HFFc6 (cell line): ENCODE measurements around the gene TMEM178B. TPM values are rescaled to one million over a fixed set of nuclear protein-coding genes. Genes with fewer than 3 reads are reported as not detected.

Experiments
- DNase-seq: peaks from one replicate; pipeline ENCODE4 v3.0.0-alpha.2; 2018
- H3K27ac Mint-ChIP-seq: 2 replicates; pipeline ENCODE4 v1.8.0; 2020; ENCODE audit warnings: mild to moderate bottlenecking, mixed read lengths
- H3K27me3 Mint-ChIP-seq: 2 replicates; pipeline ENCODE4 v1.8.0; 2021; ENCODE audit warnings: mild to moderate bottlenecking, moderate library complexity, mixed read lengths; ENCODE audit not compliant: insufficient read depth
- H3K36me3 Mint-ChIP-seq: 2 replicates; pipeline ENCODE4 v1.8.0; 2021; ENCODE audit warnings: low read depth, mixed read lengths
- H3K4me1 Mint-ChIP-seq: 2 replicates; pipeline ENCODE4 v1.8.0; 2020; ENCODE audit warnings: low read depth, mixed read lengths
- H3K4me3 Mint-ChIP-seq: 2 replicates; pipeline ENCODE4 v1.8.0; 2020; ENCODE audit warnings: mild to moderate bottlenecking, moderate library complexity, mixed read lengths
- H3K9me3 Mint-ChIP-seq: 2 replicates; pipeline ENCODE4 v1.8.0; 2020; ENCODE audit warnings: mild to moderate bottlenecking, mixed read lengths
- total RNA-seq, 6 experiments: library from RNA; stranded (reverse); fragmentation: NEBNext Ultra II Directional; extraction: Animal tissue kit (Norgen Biotek cat#: 25700); gene quantifications; 2 replicates in 1 of 6; 3 replicates in 5 of 6; pipeline ENCODE4 v1.2.3, GENCODE V29; 2021
- TF ChIP-seq, protein P1 (sequence below): fragments of 200-600 bp; sonication (generic); IDR thresholded peaks from 2 replicates; pipeline ENCODE4 v1.5.0; 2021; ENCODE audit warnings: antibody characterized with exemption, mild to moderate bottlenecking

Gene TMEM178B
- total RNA-seq, 6 experiments from 2014 or later = 2.8 to 8.4 (median 6.6) TPM

DNA sequence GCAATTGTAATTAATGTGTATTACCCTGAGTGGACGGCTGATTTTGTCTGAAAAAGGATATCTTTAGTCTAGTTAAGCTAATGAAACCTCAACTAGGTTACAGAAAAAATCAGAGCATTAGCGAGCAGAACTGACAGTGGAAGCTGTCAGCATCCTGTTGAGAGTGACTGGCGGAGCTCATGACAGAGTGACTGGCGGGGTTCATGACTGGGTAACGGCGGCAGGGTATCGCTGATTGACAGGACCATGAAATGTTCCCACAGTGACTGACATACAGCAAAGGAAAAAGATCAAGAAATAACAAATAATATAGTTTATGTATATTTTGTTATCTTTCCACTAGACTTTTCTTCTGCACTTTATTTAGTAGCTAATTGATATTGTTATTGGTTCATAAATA, 274.9 kb downstream of the TMEM178B start:
- Mint-ChIP-seq H3K4me3 (no peak overlapping the region), H3K27me3 (peaks cover 3% of the 10 kb centered on the region), H3K36me3 (peaks cover 5% of the 10 kb centered on the region; the same call in 1 of the 2 replicates), H3K9me3 (peaks cover 18% of the 10 kb centered on the region), H3K27ac (no peak overlapping the region), H3K4me1 (no peaks in the 10 kb centered on the region; the same call in 1 of the 2 replicates)
- no peak for DNase-seq
- TF ChIP-seq, protein P1, sequence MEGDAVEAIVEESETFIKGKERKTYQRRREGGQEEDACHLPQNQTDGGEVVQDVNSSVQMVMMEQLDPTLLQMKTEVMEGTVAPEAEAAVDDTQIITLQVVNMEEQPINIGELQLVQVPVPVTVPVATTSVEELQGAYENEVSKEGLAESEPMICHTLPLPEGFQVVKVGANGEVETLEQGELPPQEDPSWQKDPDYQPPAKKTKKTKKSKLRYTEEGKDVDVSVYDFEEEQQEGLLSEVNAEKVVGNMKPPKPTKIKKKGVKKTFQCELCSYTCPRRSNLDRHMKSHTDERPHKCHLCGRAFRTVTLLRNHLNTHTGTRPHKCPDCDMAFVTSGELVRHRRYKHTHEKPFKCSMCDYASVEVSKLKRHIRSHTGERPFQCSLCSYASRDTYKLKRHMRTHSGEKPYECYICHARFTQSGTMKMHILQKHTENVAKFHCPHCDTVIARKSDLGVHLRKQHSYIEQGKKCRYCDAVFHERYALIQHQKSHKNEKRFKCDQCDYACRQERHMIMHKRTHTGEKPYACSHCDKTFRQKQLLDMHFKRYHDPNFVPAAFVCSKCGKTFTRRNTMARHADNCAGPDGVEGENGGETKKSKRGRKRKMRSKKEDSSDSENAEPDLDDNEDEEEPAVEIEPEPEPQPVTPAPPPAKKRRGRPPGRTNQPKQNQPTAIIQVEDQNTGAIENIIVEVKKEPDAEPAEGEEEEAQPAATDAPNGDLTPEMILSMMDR = no peak

DNA sequence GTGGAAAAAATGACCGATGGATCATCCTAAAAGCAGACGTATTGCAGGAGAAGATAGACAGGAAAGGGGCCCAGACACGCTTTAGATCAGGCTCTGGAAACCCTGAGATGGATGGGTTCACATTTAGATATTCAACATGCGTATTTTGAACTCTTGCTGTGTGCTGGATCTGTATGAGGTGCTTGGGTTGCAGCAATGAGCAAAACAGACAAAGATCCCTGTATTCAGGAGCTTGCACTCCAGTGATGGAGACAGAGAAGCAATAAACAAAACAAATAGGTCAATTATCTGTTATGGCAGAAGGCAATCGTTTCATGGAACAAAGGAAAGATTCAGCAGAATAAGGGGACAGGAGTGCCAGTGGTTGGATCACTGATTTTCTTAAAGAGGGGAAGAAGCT, 275.5 kb downstream of the TMEM178B start:
- no peak for DNase-seq
- H3K27me3 Mint-ChIP-seq = peaks cover 3% of the 10 kb centered on the region
- no peak overlapping the region for H3K27ac Mint-ChIP-seq
- H3K4me1 Mint-ChIP-seq = peaks cover 3% of the 10 kb centered on the region
- no peak overlapping the region for H3K4me3 Mint-ChIP-seq
- H3K9me3 Mint-ChIP-seq = peaks cover 21% of the 10 kb centered on the region
- TF ChIP-seq, protein P1 = no peak
- peaks cover 5% of the 10 kb centered on the region; the same call in 1 of the 2 replicates for H3K36me3 Mint-ChIP-seq

GRCh38 chr7:141349804-141350203, 275.9 kb downstream of the TMEM178B start:
- Mint-ChIP-seq H3K9me3 (peaks cover 21% of the 10 kb centered on the region), H3K4me1 (peaks cover 7% of the 10 kb centered on the region), H3K4me3 (no peak overlapping the region), H3K27me3 (peaks cover 4% of the 10 kb centered on the region), H3K27ac (no peak overlapping the region), H3K36me3 (peaks cover 5% of the 10 kb centered on the region; the same call in 1 of the 2 replicates)
- TF ChIP-seq, protein P1 = no peak
- no peak for DNase-seq

- DNase-seq = no peak
Measured at GRCh38 chr7:141351175-141351574, 277.3 kb downstream of the TMEM178B start.

GRCh38 chr7:141352955-141353354, 279.1 kb downstream of the TMEM178B start:
- no peak for DNase-seq
- H3K27ac Mint-ChIP-seq = no peak overlapping the region
- H3K4me3 Mint-ChIP-seq = no peak overlapping the region
- peaks cover 5% of the 10 kb centered on the region; the same call in 1 of the 2 replicates for H3K36me3 Mint-ChIP-seq
- TF ChIP-seq, protein P1 = no peak
- H3K9me3 Mint-ChIP-seq = peaks cover 15% of the 10 kb centered on the region
- H3K4me1 Mint-ChIP-seq = peaks cover 27% of the 10 kb centered on the region
- peaks cover 1% of the 10 kb centered on the region; the same call in 1 of the 2 replicates for H3K27me3 Mint-ChIP-seq

More at GRCh38 chr7:141351175-141351574, 277.3 kb downstream of the TMEM178B start:
- peaks cover 5% of the 10 kb centered on the region; the same call in 1 of the 2 replicates for H3K36me3 Mint-ChIP-seq
- no peak overlapping the region for H3K4me3 Mint-ChIP-seq
- H3K27ac Mint-ChIP-seq = no peak overlapping the region
- TF ChIP-seq, protein P1 = no peak
- H3K4me1 Mint-ChIP-seq = peaks cover 21% of the 10 kb centered on the region
- H3K27me3 Mint-ChIP-seq = peaks cover 4% of the 10 kb centered on the region
- peaks cover 19% of the 10 kb centered on the region for H3K9me3 Mint-ChIP-seq
